NOMO-1 treated with DMSO at 0.1 percent for 48 hours (cell line): ENCODE measurements around the gene SUCLA2.

Source experiments
- DNase-seq: peaks from one replicate; lab custom pipeline; 2025; ENCODE audit not compliant: unreplicated experiment; lab: John Stamatoyannopoulos, UW

SUCLA2 gene

DNA sequence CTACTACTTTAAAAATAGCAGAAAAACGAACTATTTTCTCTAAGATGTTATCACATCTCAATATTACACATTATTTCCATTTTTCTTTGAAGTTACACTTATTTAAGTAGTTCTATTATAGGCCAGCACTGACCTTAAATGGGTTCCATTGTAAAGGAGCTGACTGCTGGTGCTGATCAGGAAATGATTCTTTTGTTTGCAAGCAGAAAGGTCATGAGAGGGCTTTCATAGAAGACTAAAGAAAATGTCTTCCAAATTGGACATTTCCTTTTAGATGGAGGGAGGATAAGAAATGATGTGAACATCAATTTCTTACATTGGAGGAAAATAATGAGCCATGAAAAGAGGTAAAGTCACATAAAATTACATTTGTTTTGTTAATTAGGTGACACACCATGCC is 96.2 kb downstream of the SUCLA2 start:
- DNase-seq, result no peak

DNA sequence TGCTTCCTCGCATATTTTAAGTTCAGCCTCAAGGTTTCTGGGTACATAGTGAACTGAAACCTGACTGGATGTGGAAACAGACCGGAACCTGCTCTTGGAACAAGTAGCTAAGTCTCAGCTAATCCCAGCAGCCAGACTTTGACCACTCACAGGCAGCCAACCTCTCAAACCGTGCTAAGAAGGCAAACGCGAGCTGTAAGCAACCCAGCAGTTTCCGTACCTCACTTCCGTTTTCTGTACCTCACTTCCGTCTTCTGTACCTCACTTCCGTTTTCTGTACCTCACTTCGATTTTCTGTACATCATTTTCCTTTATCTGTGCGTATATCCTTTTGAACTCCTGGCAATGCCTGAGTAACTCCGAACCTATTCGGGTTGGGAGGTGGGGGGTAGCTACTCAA is 96.8 kb downstream of the SUCLA2 start:
- DNase-seq, result peak; percentile 97

DNA sequence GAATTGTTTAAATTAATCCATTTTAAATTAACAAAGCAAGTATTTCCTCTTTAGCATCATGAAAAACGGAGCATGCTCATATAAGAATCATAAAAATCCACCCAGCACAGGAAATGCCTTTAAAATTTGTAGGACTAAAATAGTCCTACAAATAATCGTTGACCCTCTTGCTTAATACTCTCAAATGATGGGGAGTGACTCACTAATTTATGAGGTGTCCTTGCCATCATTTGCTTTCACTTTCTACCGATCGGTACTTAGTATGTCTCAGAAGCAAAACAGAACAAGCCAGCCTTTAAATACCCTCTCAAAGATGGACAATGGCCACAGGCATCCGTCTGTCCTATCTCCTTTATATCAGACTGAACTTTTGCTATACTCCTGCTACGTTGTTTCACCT is 97.2 kb downstream of the SUCLA2 start:
- peak; percentile 94 for DNase-seq

DNA sequence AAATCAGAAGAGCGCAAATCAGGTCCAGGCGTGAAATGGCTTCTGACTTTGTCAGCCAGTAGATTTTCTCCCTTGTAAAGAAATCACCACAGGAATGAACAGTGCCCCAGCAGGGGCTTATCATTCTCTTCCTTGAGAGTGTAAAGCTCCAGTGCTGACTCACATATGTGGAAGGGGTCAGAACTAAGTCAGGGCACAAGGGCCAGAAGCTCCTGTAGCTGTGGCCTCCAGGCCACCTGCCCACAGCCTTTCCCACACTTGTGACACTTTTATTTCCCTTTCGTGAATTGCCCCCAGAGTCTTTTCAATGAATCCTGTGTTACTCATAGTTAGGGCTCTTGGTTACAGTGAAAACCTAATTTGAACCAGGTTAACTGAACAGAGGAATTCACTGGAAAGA is 99.6 kb downstream of the SUCLA2 start:
- DNase-seq, result no peak

DNA sequence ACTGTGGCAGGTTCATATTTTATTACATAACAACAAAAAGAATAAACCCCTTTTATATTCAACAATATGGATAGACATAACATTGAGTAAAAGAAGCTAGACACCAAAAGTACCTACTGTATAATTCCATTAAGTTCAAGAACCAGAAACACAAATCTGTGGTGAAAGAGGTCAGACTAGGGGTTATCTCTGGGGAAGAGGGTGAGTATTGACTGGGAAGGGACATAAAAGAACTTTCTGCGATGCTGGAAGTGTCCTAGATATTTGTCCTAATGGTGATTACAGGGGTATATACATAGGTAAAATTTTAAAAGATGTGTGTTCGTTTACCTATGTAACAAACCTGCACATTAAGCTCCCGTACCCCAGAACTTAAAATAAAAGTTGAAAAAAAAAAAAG is 103.0 kb downstream of the SUCLA2 start:
- no peak for DNase-seq

DNA sequence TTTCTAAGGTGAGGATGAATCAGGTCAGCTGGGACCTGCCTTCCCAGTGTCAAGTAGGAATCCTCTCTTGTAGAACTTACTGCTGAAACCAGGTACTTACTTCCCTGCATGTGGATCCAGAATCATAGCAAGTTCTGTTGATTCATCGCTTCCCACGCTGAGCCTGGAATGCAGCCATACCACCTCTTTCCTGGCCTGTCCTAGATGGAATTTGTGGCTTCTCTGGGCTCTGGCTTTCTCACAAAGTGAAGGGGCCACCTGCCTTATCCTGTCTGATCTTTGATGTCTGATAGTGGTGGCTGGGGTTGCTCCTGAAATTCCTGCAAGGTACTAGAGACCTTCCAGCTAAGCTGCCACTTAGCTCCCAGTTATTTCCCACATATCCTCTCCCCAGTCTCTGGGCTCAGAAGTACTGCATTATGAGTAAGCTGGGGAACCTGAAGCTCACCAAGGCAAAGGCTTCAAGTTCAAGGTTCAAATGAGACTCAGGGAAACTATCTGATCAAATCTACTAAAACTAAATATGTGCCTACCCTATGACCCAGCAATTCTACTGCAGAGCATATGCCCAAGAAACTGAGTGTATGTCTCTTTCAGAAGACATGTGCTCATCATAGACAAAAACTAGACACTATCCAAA is 103.5 kb downstream of the SUCLA2 start:
- DNase-seq, result no peak

DNA sequence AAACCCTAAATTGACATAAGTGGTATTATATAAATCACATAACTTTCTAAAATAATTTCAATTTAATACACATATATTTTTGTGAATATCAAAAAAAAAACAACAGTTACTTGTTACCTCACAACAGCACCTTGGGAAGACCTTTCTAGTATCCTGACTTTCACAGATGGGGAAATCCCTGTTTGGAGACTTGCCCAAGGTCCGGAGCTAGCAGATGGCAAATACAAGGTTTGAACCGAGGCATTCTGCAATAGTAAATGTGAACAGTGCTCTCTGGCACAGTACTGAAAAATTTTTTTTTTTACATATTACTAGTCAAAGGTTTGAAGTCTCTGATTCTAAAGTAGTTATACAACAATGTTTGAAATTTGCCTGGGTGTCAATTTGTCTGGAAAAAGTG is 104.5 kb downstream of the SUCLA2 start:
- no peak for DNase-seq

DNA sequence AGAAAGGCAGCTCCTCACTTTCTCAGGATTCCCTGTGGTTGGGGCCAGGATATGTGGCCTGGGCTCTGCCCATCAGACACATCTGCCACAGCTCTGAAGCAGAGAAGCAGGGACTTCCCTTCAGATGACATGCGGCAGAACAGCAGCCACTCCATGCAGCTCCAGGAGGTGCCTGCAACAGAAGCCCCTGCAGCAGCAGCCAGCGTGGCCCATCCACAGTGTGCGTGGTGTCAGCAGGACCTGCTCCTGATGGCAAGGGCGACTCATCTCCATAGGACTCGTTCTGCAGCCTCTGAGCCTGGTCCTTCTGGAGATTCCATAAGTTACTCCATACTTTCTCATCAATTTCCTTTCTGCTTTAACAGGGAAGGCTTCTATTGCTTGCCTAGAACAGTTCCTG is 105.0 kb downstream of the SUCLA2 start:
- no peak for DNase-seq

DNA sequence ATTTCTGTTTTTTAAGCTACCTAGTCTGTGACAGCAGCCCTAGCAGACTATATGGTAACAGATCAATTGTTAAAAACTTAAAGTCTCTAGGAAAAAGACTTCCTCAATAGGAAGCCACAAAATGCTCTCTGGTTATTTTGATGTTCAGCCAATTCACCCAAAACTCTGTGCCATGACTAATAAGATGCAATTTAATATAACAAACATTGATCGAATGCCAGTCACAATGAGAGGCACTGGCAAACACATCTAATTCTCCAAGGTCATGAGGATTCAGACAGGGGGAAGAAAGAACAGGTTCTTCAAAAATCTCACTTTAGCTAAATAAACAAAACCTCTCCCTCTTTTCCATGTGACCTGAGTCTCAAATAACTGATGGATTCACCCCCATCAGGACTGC is 107.5 kb downstream of the SUCLA2 start:
- no peak for DNase-seq
